ENCODE data around the gene CDC42BPG. TPM values are rescaled to one million over a fixed set of nuclear protein-coding genes. Genes with fewer than 3 reads are reported as not detected.
A peak's percentile ranks its signal among the peaks of the same experiment; 100 is the strongest.

CDC42BPG gene
- total and polyA plus RNA-seq, 9 donors: 0.35 to 9.5 (median 3.2) TPM

- DNase-seq: no peak
- Histone ChIP-seq H3K4me3 (no peak overlapping the region), H3K27ac (no peak overlapping the region), H3K9me3 (no peaks in the 10 kb centered on the region), H3K4me1 (ENCODE audit: insufficient read depth) (peaks cover 1% of the 10 kb centered on the region), H3K36me3 (no peaks in the 10 kb centered on the region), H3K27me3 (no peaks in the 10 kb centered on the region)
- TF ChIP-seq POLR2A (IDR thresholded peaks at IDR 0.05) (no peak), EP300 (IDR thresholded peaks at IDR 0.05) (no peak), CTCF (IDR thresholded peaks at IDR 0.05) (no peak)
- WGBS, 3 donors: 27 to 59% (median 44%) methylated on average over 6 to 9 of the region's 9 CpGs
- intact Hi-C loops (cut with DNase I): loop anchor here in 2 of 4 donors (2.0 to 5.0 kb wide), 2 partner anchors 42 to 44 kb away; partner anchors contain the start of gene CDC42BPG (in 1 of the 2)
Measured at GRCh38 chr11:64888729-64889511, 44.5 kb upstream of the CDC42BPG start.

- no peaks in the 10 kb centered on the region for H3K36me3 ChIP-seq
- 62 to 69% (median 68%) methylated on average over 8 of the region's 8 CpGs for WGBS, 3 donors
- H3K27ac ChIP-seq: no peak overlapping the region
- H3K27me3 ChIP-seq: no peaks in the 10 kb centered on the region
- no peak for DNase-seq
- TF ChIP-seq CTCF (IDR thresholded peaks at IDR 0.05) (no peak), EP300 (IDR thresholded peaks at IDR 0.05) (no peak), POLR2A (IDR thresholded peaks at IDR 0.05) (no peak)
- H3K4me1 ChIP-seq (ENCODE audit: insufficient read depth): peaks cover 1% of the 10 kb centered on the region
- intact Hi-C loops (cut with DNase I): loop anchor here in 2 of 4 donors (2.0 to 5.0 kb wide), 2 partner anchors 41 to 44 kb away; partner anchors contain the start of gene CDC42BPG (in 1 of the 2)
- no peak overlapping the region for H3K4me3 ChIP-seq
- H3K9me3 ChIP-seq: no peaks in the 10 kb centered on the region
Measured at GRCh38 chr11:64888406-64888728, 43.9 kb upstream of the CDC42BPG start.

- no peak for TF ChIP-seq POLR2A (IDR thresholded peaks at IDR 0.05)
- TF ChIP-seq CTCF (IDR thresholded peaks at IDR 0.05): peak; percentile 90 to 96 (median 95)
- no peak for TF ChIP-seq EP300 (IDR thresholded peaks at IDR 0.05)
- Histone ChIP-seq H3K27ac (no peak overlapping the region), H3K4me1 (ENCODE audit: insufficient read depth) (peaks cover 1% of the 10 kb centered on the region), H3K4me3 (no peak overlapping the region), H3K9me3 (no peaks in the 10 kb centered on the region), H3K36me3 (no peaks in the 10 kb centered on the region), H3K27me3 (no peaks in the 10 kb centered on the region)
- 15 to 21% (median 17%) methylated on average over 33 to 34 of the region's 34 CpGs for WGBS, 3 donors
- peak; percentile 69 to 88 (median 82) for DNase-seq
- intact Hi-C loops (cut with DNase I): loop anchor here in 2 of 4 donors (2.0 to 5.0 kb wide), 2 partner anchors 41 to 43 kb away; partner anchors contain the start of gene CDC42BPG (in 1 of the 2)
Measured at GRCh38 chr11:64887757-64888405, 43.4 kb upstream of the CDC42BPG start.

GRCh38 chr11:64887234-64887756, 42.8 kb upstream of the CDC42BPG start:
- H3K27ac ChIP-seq: no peak overlapping the region
- 78 to 85% (median 81%) methylated on average over 8 of the region's 8 CpGs for WGBS, 3 donors
- intact Hi-C loops (cut with DNase I): loop anchor here in 1 of 4 donors (5.0 kb wide), 1 partner anchor 40 kb away; no protein-coding TSS in a partner anchor
- DNase-seq: no peak
- H3K4me3 ChIP-seq: no peak overlapping the region
- no peaks in the 10 kb centered on the region for H3K36me3 ChIP-seq
- H3K27me3 ChIP-seq: no peaks in the 10 kb centered on the region
- no peaks in the 10 kb centered on the region for H3K9me3 ChIP-seq
- TF ChIP-seq EP300 (IDR thresholded peaks at IDR 0.05) (no peak), CTCF (IDR thresholded peaks at IDR 0.05) (no peak), POLR2A (IDR thresholded peaks at IDR 0.05) (no peak)
- peaks cover 1% of the 10 kb centered on the region for H3K4me1 ChIP-seq (ENCODE audit: insufficient read depth)
